GM12801 (cell line): ENCODE measurements around the gene TNRC6C.

ENCODE experiments used
- CTCF ChIP-seq: IDR thresholded peaks from one replicate; pipeline ENCODE4 v1.5.1; 2011; ENCODE audit warnings: control low read depth; ENCODE audit not compliant: insufficient read length; ENCODE audit errors: extremely low read depth

The TNRC6C gene

GRCh38 chr17:78014646-78015045 is 56.1 kb downstream of the TNRC6C start:
- TF ChIP-seq CTCF = no peak

- TF ChIP-seq CTCF = no peak
Measured at GRCh38 chr17:78016852-78017251, 58.3 kb downstream of the TNRC6C start.

- no peak for TF ChIP-seq CTCF
Measured at GRCh38 chr17:78019367-78019975, 61.0 kb downstream of the TNRC6C start.

GRCh38 chr17:78019976-78020716 is 61.6 kb downstream of the TNRC6C start:
- TF ChIP-seq CTCF = no peak

- no peak for TF ChIP-seq CTCF
Measured at GRCh38 chr17:78020717-78021108, 62.2 kb downstream of the TNRC6C start.

GRCh38 chr17:78022425-78022824 is 63.9 kb downstream of the TNRC6C start:
- TF ChIP-seq CTCF = no peak

GRCh38 chr17:78023042-78023441 is 64.5 kb downstream of the TNRC6C start:
- TF ChIP-seq CTCF = no peak
